Karpas-422 (cell line): ENCODE measurements around the gene PALD1. TPM values are rescaled to one million over a fixed set of nuclear protein-coding genes. Genes with fewer than 3 reads are reported as not detected.

ENCODE experiments used
- DNase-seq: peaks from one replicate; pipeline ENCODE4 v3.0.0-alpha.2; 2015
- H2AFZ ChIP-seq: fragments of 200-600 bp; sonication (generic); 2 replicates; pipeline ENCODE4 v1.6.1; 2014; ENCODE audit warnings: antibody characterized with exemption, low read length, mixed read lengths
- H3K27ac ChIP-seq: fragments of 200-600 bp; sonication (generic); 2 replicates; pipeline ENCODE4 v1.5.1; 2014; ENCODE audit warnings: mild to moderate bottlenecking, low read length, moderate library complexity
- H3K27me3 ChIP-seq: fragments of 200-600 bp; sonication (generic); 2 replicates; pipeline ENCODE4 v1.6.1; 2014; ENCODE audit warnings: low read length, mixed read lengths
- H3K36me3 ChIP-seq: fragments of 200-600 bp; sonication (generic); 2 replicates; pipeline ENCODE4 v1.6.1; 2014; ENCODE audit warnings: low read length, mixed read lengths; ENCODE audit not compliant: insufficient read depth
- H3K4me1 ChIP-seq: fragments of 200-600 bp; sonication (generic); 2 replicates; pipeline ENCODE4 v1.6.1; 2014; ENCODE audit warnings: mild to moderate bottlenecking, low read length, mixed read lengths
- H3K4me2 ChIP-seq: fragments of 200-600 bp; sonication (generic); 2 replicates; pipeline ENCODE4 v1.6.1; 2014; ENCODE audit warnings: low read length, low read depth, mild to moderate bottlenecking; ENCODE audit not compliant: poor library complexity, severe bottlenecking
- H3K4me3 ChIP-seq: fragments of 200-600 bp; sonication (generic); 2 replicates; pipeline ENCODE4 v1.5.1; 2014; ENCODE audit warnings: mild to moderate bottlenecking, antibody characterized with exemption, low read length, mixed read lengths
- H3K79me2 ChIP-seq: fragments of 200-600 bp; sonication (generic); 2 replicates; pipeline ENCODE4 v1.6.1; 2014; ENCODE audit warnings: mild to moderate bottlenecking, low read length, mixed read lengths
- H3K9ac ChIP-seq: fragments of 200-600 bp; sonication (generic); 2 replicates; pipeline ENCODE4 v1.6.0; 2014; ENCODE audit warnings: low read length
- H3K9me2 ChIP-seq: fragments of 200-600 bp; sonication (generic), shearing (Covaris generic); replicated peaks from 2 replicates; pipeline ENCODE4 v1.6.0; 2014; ENCODE audit warnings: mild to moderate bottlenecking, low read length, moderate library complexity; ENCODE audit not compliant: insufficient read depth
- H3K9me3 ChIP-seq: fragments of 300-700, 200-600 bp; sonication (generic); 2 replicates; pipeline ENCODE4 v1.6.1; 2014; ENCODE audit warnings: low read length, mixed read lengths
- H4K20me1 ChIP-seq: fragments of 200-600 bp; sonication (generic); 2 replicates; pipeline ENCODE4 v1.6.1; 2014; ENCODE audit warnings: mild to moderate bottlenecking, antibody characterized with exemption, low read length, low read depth; ENCODE audit not compliant: insufficient read depth
- total RNA-seq: library from RNA; depleted of rRNA; stranded (reverse); fragments of >200 nt; shearing (Covaris generic); gene quantifications from 2 replicates; pipeline ENCODE4 v1.2.3, GENCODE V29; 2014; ENCODE audit warnings: low replicate concordance

Gene PALD1
- total RNA-seq, 1 experiment from 2014 or later, result 54.7 TPM

DNA sequence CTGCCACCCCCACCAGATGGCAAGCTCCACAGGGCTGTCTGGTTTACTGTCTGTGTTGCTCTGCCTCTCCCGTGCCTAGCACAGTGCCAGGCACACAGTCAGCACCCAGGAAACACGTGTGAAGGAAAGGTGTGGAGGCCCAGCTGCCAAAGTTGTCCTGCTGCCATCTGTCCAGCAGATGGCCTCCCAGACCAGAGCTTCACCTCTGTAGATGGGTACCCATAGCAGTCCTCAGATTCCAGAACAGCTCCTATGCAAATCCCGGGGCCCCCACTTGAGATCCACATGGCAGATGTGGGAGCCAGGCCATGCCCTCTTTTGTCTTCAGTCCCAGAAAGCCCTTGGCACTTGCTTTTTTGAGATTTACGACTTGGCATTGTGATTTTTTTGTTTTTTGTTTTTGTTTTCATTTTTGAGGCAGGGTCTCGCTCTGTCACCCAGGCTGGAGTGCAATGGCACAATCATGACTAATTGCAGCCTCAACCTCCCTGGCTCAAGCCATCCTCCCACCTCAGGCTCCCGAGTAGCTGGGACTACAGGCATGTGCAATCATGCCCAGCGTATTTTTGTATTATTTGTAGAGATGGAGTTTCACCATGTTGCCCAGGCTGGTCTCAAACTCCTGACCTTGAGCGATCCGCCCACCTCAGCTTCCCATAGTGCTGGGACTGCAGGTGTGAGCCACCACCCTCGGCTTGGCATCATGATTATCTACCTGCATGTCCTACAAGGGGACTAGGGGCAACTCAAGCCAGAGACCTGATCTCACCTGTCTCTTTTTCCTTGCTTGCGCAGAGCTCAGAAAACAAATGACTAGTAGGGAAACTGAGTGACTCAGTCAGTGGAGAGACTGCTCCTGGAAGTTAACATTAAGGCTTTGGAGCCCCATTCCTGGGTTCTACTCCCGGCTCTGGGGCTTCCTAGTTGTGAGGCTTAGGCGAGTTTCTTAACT is 16.9 kb upstream of the PALD1 start:
- no peak overlapping the region for H3K9ac ChIP-seq
- no peaks in the 10 kb centered on the region for H4K20me1 ChIP-seq
- no peaks in the 10 kb centered on the region for H3K27me3 ChIP-seq
- H3K79me2 ChIP-seq, result no peaks in the 10 kb centered on the region
- peaks cover 3% of the 10 kb centered on the region for H3K4me1 ChIP-seq
- H3K27ac ChIP-seq, result no peak overlapping the region
- DNase-seq, result peak; percentile 85
- H3K4me2 ChIP-seq, result no peak overlapping the region
- H3K36me3 ChIP-seq, result no peaks in the 10 kb centered on the region
- no peak overlapping the region for H3K4me3 ChIP-seq
- H2AFZ ChIP-seq, result no peak overlapping the region
- H3K9me3 ChIP-seq, result no peaks in the 10 kb centered on the region
- no peaks in the 10 kb centered on the region for H3K9me2 ChIP-seq

DNA sequence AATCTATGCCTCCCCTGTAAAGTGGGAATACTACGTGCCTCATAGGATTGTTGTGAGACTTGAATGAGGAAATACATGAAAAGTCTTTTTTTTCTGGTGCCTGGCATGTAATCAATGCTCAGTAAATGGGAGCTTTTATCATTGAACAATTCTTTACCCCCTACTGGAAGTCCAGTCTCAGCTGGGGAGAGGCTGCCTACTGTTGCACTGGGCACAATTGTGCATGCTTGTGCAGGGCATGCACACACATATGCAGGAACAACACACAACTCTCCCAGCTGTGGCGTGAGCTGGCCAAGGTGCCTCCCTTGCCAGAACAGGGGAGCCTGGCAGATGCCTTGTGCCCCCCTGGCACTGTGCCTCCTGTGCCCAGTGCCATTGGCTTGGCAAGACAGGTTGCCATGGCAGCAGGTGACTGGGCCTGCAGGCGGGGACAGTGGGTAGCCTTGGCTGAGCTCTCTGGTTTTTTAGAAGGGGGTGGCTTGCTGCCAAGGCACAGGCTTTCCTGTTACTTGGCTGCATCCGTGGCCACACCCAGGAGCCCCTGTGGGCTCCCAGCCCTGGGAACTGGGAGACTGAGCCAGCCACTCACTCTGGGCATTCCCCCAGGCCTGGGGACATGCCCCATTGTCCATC is 16.1 kb upstream of the PALD1 start:
- no peak overlapping the region for H3K9ac ChIP-seq
- H4K20me1 ChIP-seq, result no peaks in the 10 kb centered on the region
- H3K9me2 ChIP-seq, result no peaks in the 10 kb centered on the region
- peaks cover 3% of the 10 kb centered on the region for H3K4me1 ChIP-seq
- no peaks in the 10 kb centered on the region for H3K79me2 ChIP-seq
- no peaks in the 10 kb centered on the region for H3K27me3 ChIP-seq
- no peak for DNase-seq
- no peak overlapping the region for H3K4me2 ChIP-seq
- H3K27ac ChIP-seq, result no peak overlapping the region
- no peaks in the 10 kb centered on the region for H3K36me3 ChIP-seq
- no peaks in the 10 kb centered on the region for H3K9me3 ChIP-seq
- no peak overlapping the region for H3K4me3 ChIP-seq
- no peak overlapping the region for H2AFZ ChIP-seq

DNA sequence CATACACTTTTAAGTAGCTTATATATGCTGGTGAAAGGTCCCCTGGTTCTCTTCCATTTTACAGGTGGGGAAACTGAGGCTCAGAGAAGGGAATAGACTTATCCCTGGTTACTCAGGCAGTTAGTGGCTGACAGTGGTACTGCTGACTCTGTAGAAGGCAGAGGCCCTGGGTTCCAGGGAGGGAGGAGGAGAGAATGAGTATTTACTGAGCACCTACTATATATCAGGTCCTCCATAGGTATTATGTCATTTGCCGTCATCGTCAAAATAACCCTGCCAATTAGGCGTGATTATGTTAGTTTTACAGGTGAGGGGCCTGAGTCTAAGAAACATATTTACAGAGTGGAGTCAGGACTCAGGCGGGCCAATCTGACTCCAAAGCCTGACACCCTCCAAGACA is 13.3 kb upstream of the PALD1 start:
- Histone ChIP-seq H2AFZ (no peak overlapping the region), H3K9me3 (no peaks in the 10 kb centered on the region), H3K36me3 (no peaks in the 10 kb centered on the region), H3K27me3 (0 out of 2 replicates have a peak, but pooled peaks cover 2% of the 10 kb centered on the region), H3K27ac (no peak overlapping the region), H3K4me3 (no peak overlapping the region), H3K4me2 (no peak overlapping the region), H3K9me2 (no peaks in the 10 kb centered on the region), H3K79me2 (no peaks in the 10 kb centered on the region), H3K4me1 (peaks cover 3% of the 10 kb centered on the region), H3K9ac (no peak overlapping the region), H4K20me1 (no peaks in the 10 kb centered on the region)
- no peak for DNase-seq

DNA sequence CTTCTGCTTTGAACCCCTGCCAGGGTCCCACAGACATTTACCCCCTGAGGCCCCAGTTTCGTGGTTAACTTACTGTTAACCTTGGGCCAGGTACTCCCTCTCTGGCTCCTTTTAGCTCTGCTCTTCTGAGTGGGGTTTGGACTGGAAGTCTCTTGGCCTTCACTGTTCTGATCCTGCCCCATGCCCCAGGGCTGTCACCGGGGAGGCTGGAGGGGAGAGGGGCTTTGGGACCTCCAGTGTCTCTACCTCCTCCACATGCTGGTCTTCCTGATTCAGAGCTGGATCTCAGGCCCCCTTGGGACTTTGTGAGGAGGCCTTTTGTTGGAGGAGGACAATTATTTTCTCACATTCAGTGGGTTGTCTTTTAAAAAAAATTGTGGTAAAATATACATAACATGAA is 12.7 kb upstream of the PALD1 start:
- Histone ChIP-seq H3K27me3 (0 out of 2 replicates have a peak, but pooled peaks cover 2% of the 10 kb centered on the region), H3K36me3 (no peaks in the 10 kb centered on the region), H3K27ac (no peak overlapping the region), H3K4me3 (no peak overlapping the region), H3K79me2 (no peaks in the 10 kb centered on the region), H2AFZ (no peak overlapping the region), H3K9me3 (no peaks in the 10 kb centered on the region), H3K4me1 (peaks cover 3% of the 10 kb centered on the region), H3K9ac (no peak overlapping the region), H3K4me2 (no peak overlapping the region), H4K20me1 (no peaks in the 10 kb centered on the region), H3K9me2 (no peaks in the 10 kb centered on the region)
- no peak for DNase-seq

DNA sequence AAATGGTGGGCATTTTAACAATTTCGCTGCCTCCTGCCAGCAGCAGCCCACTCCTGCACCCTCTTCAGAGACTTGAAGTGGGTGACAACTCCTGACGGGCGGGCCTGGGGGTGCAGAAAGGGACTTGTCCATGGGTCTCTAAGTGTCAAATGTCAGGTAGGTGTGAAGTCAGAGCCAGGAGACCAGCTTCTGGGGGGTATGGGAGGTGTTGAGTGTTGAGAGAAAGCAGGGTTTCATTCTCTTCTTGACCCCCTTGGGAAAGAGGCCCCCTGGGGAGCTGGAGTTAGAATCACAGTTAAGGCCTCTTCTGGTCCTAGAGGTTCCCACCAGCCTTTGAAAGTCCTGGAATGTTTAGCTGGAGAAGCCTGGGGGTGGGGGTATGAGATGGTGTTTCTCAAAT is 11.6 kb upstream of the PALD1 start:
- no peak for DNase-seq
- Histone ChIP-seq H3K4me3 (no peak overlapping the region), H3K9ac (no peak overlapping the region), H3K27ac (no peak overlapping the region), H3K79me2 (no peaks in the 10 kb centered on the region), H3K9me2 (no peaks in the 10 kb centered on the region), H4K20me1 (no peaks in the 10 kb centered on the region), H3K9me3 (no peaks in the 10 kb centered on the region), H2AFZ (no peak overlapping the region), H3K4me1 (no peaks in the 10 kb centered on the region), H3K27me3 (0 out of 2 replicates have a peak, but pooled peaks cover 2% of the 10 kb centered on the region), H3K36me3 (no peaks in the 10 kb centered on the region), H3K4me2 (no peak overlapping the region)

DNA sequence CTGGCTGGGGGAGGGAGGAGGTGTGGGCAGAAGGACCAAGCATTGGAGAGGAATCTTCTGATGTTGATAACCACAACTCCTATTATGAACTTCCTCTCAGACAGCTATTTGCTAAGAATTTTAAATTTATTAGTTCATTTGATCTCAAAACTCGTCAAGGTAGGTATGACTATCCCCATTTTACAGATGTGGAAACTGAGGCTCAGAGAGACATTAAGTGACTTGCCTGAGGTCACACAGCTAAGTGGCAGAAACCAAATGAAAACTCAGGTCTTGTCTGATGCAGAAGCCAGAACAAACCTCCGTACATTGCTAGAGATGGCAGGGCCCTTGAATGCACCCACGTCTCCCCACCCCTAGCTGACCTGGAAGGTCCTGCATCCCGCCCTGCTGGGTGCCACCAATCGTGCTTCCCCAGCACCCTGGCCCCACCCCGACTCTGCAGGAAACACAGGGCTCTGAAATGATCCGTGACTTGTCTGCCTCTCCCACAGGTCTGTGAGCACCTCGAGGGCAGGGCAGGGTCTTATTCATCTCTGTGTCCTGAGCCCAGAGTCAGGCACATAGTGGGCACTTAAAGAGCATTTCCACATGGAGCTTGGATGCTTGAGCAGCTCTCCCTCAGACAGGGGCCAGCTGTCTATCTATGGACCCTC is 5.6 kb upstream of the PALD1 start:
- Histone ChIP-seq H3K4me3 (no peak overlapping the region), H3K27me3 (0 out of 2 replicates have a peak, but pooled peaks cover 2% of the 10 kb centered on the region), H3K27ac (no peak overlapping the region), H3K9ac (no peak overlapping the region), H3K9me3 (no peaks in the 10 kb centered on the region), H3K36me3 (no peaks in the 10 kb centered on the region), H3K4me1 (peaks cover 10% of the 10 kb centered on the region), H3K4me2 (no peak overlapping the region), H3K79me2 (no peaks in the 10 kb centered on the region), H3K9me2 (no peaks in the 10 kb centered on the region), H4K20me1 (no peaks in the 10 kb centered on the region), H2AFZ (no peak overlapping the region)
- DNase-seq, result no peak

DNA sequence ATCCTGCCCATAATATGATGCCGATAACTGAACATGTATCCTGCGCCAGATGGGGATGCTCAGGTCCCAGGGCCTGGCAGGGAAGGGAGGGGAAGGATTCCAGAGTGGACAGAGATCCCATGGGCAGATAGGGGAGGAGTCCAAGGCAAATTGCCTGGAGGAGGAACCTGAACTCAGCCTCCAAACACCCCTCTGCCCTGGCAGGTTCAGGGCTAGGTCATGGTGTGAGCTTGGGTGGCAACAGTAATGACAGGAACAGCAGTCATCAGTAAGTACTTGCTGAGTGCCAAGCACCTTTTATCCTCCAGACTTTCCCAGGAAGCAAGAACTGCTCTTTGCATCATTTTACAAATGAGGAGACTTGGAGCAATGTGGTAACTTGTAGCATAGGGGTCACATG is 3.8 kb upstream of the PALD1 start:
- H3K4me1 ChIP-seq, result peaks cover 15% of the 10 kb centered on the region
- H3K27me3 ChIP-seq, result no peaks in the 10 kb centered on the region
- no peak overlapping the region for H2AFZ ChIP-seq
- no peaks in the 10 kb centered on the region for H4K20me1 ChIP-seq
- no peaks in the 10 kb centered on the region for H3K9me2 ChIP-seq
- H3K9me3 ChIP-seq, result no peaks in the 10 kb centered on the region
- no peak overlapping the region for H3K4me3 ChIP-seq
- H3K9ac ChIP-seq, result no peak overlapping the region
- no peaks in the 10 kb centered on the region for H3K36me3 ChIP-seq
- no peak overlapping the region for H3K4me2 ChIP-seq
- DNase-seq, result no peak
- no peak overlapping the region for H3K27ac ChIP-seq
- H3K79me2 ChIP-seq, result peaks cover 10% of the 10 kb centered on the region

DNA sequence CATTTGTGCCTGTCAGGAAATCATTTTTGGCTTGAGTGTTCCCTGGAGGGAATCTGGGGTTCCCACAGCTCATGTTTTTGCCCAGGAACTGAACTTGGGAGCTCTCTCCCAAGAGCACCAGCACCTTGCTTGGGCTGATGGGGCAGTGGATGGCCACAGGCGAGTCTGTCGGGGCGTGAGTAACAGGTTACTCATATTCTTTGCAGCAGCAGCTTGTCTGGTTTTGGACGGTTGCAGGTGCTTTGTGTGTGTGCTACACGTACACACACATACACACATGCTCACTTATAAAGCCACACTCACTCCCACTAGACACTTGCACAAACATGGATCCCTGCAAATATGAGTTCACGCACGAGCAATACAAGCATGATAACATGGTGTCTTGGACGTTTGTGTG is 2.9 kb upstream of the PALD1 start:
- Histone ChIP-seq H2AFZ (no peak overlapping the region), H3K27ac (no peak overlapping the region), H4K20me1 (no peaks in the 10 kb centered on the region), H3K9me2 (no peaks in the 10 kb centered on the region), H3K27me3 (no peaks in the 10 kb centered on the region), H3K36me3 (no peaks in the 10 kb centered on the region), H3K4me1 (peaks cover 24% of the 10 kb centered on the region), H3K9ac (no peak overlapping the region), H3K4me2 (no peak overlapping the region), H3K9me3 (no peaks in the 10 kb centered on the region), H3K79me2 (peaks cover 19% of the 10 kb centered on the region), H3K4me3 (no peak overlapping the region)
- DNase-seq, result no peak
